Amniotic stem cell (primary cell): ENCODE data around the gene TRAPPC10.

Source experiments
- DNase-seq: peaks from one replicate; lab custom pipeline; 2025; lab: John Stamatoyannopoulos, UW

Gene TRAPPC10

GRCh38 chr21:44067011-44067839 lies 55.1 kb downstream of the TRAPPC10 start:
- no peak for DNase-seq

GRCh38 chr21:44070391-44070790 lies 58.3 kb downstream of the TRAPPC10 start:
- DNase-seq = no peak

- no peak for DNase-seq
These were observed 59.4 kb downstream of the TRAPPC10 start for GRCh38 chr21:44071359-44072104.

GRCh38 chr21:44072111-44072510 lies 60.0 kb downstream of the TRAPPC10 start:
- DNase-seq = no peak

GRCh38 chr21:44074315-44074958 lies 62.3 kb downstream of the TRAPPC10 start:
- no peak for DNase-seq

- no peak for DNase-seq
These were observed 64.2 kb downstream of the TRAPPC10 start for GRCh38 chr21:44076316-44076715.

GRCh38 chr21:44078411-44078981 lies 66.4 kb downstream of the TRAPPC10 start:
- DNase-seq = no peak

GRCh38 chr21:44079446-44079845 lies 67.3 kb downstream of the TRAPPC10 start:
- no peak for DNase-seq

- no peak for DNase-seq
These were observed 67.7 kb downstream of the TRAPPC10 start for GRCh38 chr21:44079846-44080245.

- DNase-seq = no peak
These were observed 70.7 kb downstream of the TRAPPC10 start for GRCh38 chr21:44082648-44083440.

GRCh38 chr21:44083631-44084291 lies 71.7 kb downstream of the TRAPPC10 start:
- DNase-seq = no peak

- DNase-seq = no peak
These were observed 72.6 kb downstream of the TRAPPC10 start for GRCh38 chr21:44084496-44085241.

- DNase-seq = no peak
These were observed 73.6 kb downstream of the TRAPPC10 start for GRCh38 chr21:44085491-44086321.

- DNase-seq = no peak
These were observed 74.7 kb downstream of the TRAPPC10 start for GRCh38 chr21:44086636-44087425.

- no peak for DNase-seq
These were observed 75.6 kb downstream of the TRAPPC10 start for GRCh38 chr21:44087426-44088400.

GRCh38 chr21:44088401-44088780 lies 76.3 kb downstream of the TRAPPC10 start:
- DNase-seq = no peak
